ENCODE results near the gene TPST2. TPM values are rescaled to one million over a fixed set of nuclear protein-coding genes. Genes with fewer than 3 reads are reported as not detected.

The TPST2 gene
- total RNA-seq, 2 experiments from 2014 or later: 55.4 to 60.8 TPM

DNA sequence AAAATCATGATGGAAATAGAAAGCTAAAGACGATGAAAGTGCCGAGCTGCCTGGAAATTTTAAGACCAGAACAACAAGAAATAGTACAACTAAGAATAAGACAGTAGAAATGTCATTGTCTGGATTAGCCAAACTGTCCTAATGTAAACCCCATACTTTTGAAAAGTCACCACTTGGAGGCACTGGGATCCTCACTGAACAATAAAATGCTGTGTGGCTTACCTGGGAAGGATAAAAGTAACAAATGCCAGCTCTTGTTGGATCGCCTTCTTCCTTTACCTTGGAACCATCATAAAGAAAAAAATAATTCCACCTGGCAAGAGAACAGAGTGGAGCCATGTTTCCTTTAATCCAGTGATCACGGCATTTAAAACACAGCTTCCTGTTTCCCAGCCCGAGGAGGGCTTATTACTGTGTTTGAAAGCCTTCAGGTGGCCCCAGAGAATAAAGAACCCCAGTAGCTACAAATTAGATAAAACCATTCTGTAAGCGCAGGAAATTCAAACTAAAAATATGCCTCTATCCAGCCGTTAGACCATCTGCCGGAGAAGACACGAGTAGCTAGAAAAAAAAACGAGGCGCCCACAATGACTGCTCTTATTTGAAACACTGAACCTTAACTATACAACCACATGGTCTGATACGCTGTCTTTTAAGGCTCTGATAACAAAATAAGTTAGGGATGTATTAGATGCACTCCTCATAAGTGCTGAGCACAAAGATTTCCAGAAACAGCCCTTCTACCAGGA lies 110.7 kb downstream of the TPST2 start:
- Mint-ChIP-seq H3K27ac (peak overlapping the region; percentile 71), H3K4me1 (peaks cover 73% of the 10 kb centered on the region), H3K9me3 (no peaks in the 10 kb centered on the region), H3K4me3 (peak overlapping the region; percentile 56), H3K36me3 (ENCODE audit: low read depth) (peaks cover 52% of the 10 kb centered on the region), H3K27me3 (no peaks in the 10 kb centered on the region)
- ChIA-PET CTCF (interaction anchor here (0.7 to 1.5 kb wide), 6 partner anchors 12 to 200 kb away, joined by 3 to 5 read pairs (median 4); no protein-coding TSS in a partner anchor), POLR2A (interaction anchor here (0.8 to 2.0 kb wide), 7 partner anchors 24 to 1440 kb away, joined by 3 to 17 read pairs (median 5); partner anchors contain the start of genes MIAT and PITPNB)
- DNase-seq: no peak

DNA sequence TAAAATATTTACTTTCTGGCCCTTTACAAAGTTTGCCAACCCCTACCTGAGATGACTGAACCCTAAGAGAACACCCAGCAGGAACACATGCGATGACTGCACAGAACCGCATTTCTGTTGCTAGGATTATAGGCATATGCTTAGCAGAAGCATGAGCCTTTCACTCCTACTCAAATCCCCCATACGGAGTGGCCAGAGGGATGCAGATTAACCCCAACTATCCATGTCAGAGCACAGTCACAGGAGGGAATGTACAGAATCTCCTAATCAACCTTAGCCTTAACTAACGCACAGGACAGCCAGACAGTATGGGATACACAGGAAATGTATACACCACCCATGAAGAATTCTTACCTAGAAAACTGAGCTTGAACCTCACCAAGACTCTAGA lies 112.6 kb downstream of the TPST2 start:
- no peaks in the 10 kb centered on the region for H3K9me3 Mint-ChIP-seq
- no peak for DNase-seq
- H3K4me3 Mint-ChIP-seq: no peak overlapping the region
- H3K27ac Mint-ChIP-seq: peak overlapping the region; percentile 24
- H3K36me3 Mint-ChIP-seq (ENCODE audit: low read depth): peaks cover 54% of the 10 kb centered on the region
- no peaks in the 10 kb centered on the region for H3K27me3 Mint-ChIP-seq
- ChIA-PET CTCF (no interaction called here), POLR2A (interaction anchor here (1.9 kb wide), 1 partner anchor 11 kb away, joined by 4 read pairs; no protein-coding TSS in a partner anchor)
- H3K4me1 Mint-ChIP-seq: peaks cover 63% of the 10 kb centered on the region

DNA sequence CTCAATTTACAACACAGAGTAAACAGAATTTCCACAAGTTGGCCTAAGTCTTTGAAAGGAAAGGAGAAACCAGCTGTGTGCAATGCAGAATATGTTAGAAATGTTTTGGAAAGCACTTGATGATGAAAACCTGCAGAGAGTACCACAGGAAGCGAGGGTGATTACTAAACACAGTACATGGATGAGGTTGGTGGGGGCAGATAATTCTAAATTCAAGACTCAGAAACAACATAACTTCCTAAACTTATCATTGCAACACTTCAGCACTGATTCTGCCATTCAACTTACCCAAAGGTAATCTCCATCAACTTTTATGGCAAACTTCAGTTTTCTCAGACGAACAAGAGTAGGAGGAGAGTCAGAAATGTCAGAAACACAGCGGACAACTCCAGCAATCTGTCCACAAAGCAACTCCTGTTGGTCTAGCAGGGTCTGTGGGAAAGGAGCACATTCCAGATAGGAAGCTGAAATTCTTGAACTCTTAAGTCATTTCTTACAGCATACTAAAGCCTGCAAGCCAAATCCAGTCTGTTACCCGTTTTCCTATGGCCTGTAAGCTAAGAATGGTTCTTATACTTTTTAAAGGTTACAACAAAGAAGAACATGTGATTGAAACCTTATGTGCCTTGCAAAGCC lies 113.1 kb downstream of the TPST2 start:
- CTCF ChIA-PET: no interaction called here
- Mint-ChIP-seq H3K4me1 (peaks cover 58% of the 10 kb centered on the region), H3K27me3 (no peaks in the 10 kb centered on the region), H3K4me3 (no peak overlapping the region), H3K36me3 (ENCODE audit: low read depth) (peaks cover 57% of the 10 kb centered on the region), H3K9me3 (no peaks in the 10 kb centered on the region), H3K27ac (peak overlapping the region; percentile 50)
- no peak for DNase-seq
- POLR2A ChIA-PET: interaction anchor here (0.7 to 1.9 kb wide), 2 partner anchors 10 to 197 kb away, joined by 3 to 4 read pairs; no protein-coding TSS in a partner anchor

DNA sequence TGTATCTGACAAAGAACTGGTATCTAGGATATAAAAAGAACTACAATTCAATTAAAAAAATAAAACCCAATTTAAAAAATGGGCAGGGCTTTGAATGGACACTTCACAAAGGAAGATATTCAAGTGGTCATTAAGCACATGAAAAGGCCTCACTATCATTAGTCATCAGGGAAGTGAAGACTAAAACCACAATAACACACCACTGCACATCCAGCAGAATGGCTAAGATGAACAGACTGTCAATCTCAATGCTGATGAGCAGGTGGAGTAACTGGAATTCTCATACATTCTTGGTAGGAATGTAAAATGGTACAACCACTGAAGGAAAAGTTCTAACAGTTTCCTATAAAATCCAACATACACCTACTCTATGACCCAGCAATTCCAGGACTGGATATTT lies 115.2 kb downstream of the TPST2 start:
- ChIA-PET POLR2A (interaction anchor here (2.0 kb wide), 1 partner anchor 9 kb away, joined by 6 read pairs; the partner anchor contains the start of genes HPS4 and SRRD), CTCF (no interaction called here)
- Mint-ChIP-seq H3K4me1 (peaks cover 39% of the 10 kb centered on the region), H3K27ac (no peak overlapping the region), H3K4me3 (no peak overlapping the region), H3K36me3 (ENCODE audit: low read depth) (peaks cover 65% of the 10 kb centered on the region), H3K9me3 (no peaks in the 10 kb centered on the region), H3K27me3 (no peaks in the 10 kb centered on the region)
- no peak for DNase-seq

Other genes starting within 250 kb of the TPST2 start
- gene ASPHD2, start 160.9 kb downstream of the TPST2 start, total RNA-seq: 10 to 100 TPM; 11.8 to 12.7 TPM
- gene HPS4, start 106.3 kb downstream of the TPST2 start, total RNA-seq: 10 to 100 TPM; 37.3 to 37.6 TPM
- gene SRRD, start 106.3 kb downstream of the TPST2 start, total RNA-seq: 10 to 100 TPM; 17.5 TPM
- 10 to 100 TPM; 50.8 to 55.5 TPM for gene TFIP11, start 77.7 kb downstream of the TPST2 start, total RNA-seq
- gene CRYBB1, start 27.9 kb upstream of the TPST2 start, total RNA-seq: 1 to 10 TPM in 1 of 2 experiments, under 1 TPM in 1; 0.65 to 1.2 TPM
- under 1 TPM in 1 of 2 experiments, not detected in 1; 0.48 TPM for gene CRYBA4, start 31.8 kb upstream of the TPST2 start, total RNA-seq
- gene MIAT, start 67.5 kb upstream of the TPST2 start, total RNA-seq: 100 to 1,000 TPM; 185 to 186 TPM

Data from activated CD4-positive, alpha-beta memory T cell treated with anti-CD3 and anti-CD28 coated beads, Interleukin-2, amount 10 ng/mL, durations not matched to agents 7 days and 5 days (primary cell).